ENCODE measurements around the gene TACR1. TPM values are rescaled to one million over a fixed set of nuclear protein-coding genes. Genes with fewer than 3 reads are reported as not detected.
A peak's percentile ranks its signal among the peaks of the same experiment; 100 is the strongest.

The TACR1 gene
- total and polyA plus RNA-seq, 2 of the 13 experiments (the other 11 are each of a cell fraction or from before 2014, with no cell fraction given) = not detected

DNA sequence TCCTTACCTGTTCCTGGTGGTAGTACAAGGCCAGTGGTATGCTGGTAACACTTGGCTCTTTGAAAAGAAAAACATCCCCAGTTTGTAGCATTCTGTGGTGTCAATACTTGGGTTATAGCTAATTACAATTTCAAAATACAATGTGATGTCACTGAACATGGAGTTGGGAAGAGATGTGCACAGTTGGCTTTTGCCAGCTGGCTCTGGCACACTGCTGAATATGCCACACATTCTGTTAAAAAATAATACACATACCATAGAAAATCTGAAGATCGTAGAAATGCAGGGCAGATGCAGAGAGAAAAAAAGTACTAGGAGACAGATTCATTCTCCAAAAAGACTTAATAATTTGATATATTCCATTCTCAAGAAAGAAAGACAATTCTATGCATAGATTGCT lies 101.5 kb downstream of the TACR1 start:
- Histone ChIP-seq H3K4me3 (replicated peaks in 1 of 3; ENCODE audit: insufficient read depth in 1 of 3, low read depth in 2 of 3, low read length in 3 of 3) (no peak overlapping the region), H3K36me3 (replicated peaks in 1 of 2; ENCODE audit: control insufficient read depth in 1 of 2, insufficient read depth in 2 of 2, low read length in 2 of 2) (no peaks in the 10 kb centered on the region), H4K20me1 (ENCODE audit: insufficient read depth, low read length) (no peaks in the 10 kb centered on the region), H3K79me2 (ENCODE audit: insufficient read depth, low read length) (no peaks in the 10 kb centered on the region), H2AFZ (ENCODE audit: low read length) (no peak overlapping the region), H3K9me3 (ENCODE audit: low read length) (peaks cover 4% of the 10 kb centered on the region; the same call in 1 of the 2 replicates), H3K4me2 (ENCODE audit: low read depth, low read length) (no peak overlapping the region), H3K27ac (ENCODE audit: extremely low read length, insufficient read depth, low read length) (no peak overlapping the region), H3K27me3 (ENCODE audit: control insufficient read depth in 1 of 2, insufficient read depth in 2 of 2, low read length in 2 of 2) (no peaks in the 10 kb centered on the region), H3K4me1 (ENCODE audit: insufficient read depth, low read length) (peaks cover 10% of the 10 kb centered on the region), H3K9ac (ENCODE audit: insufficient read depth, low read depth, low read length) (no peak overlapping the region)
- DNase-seq (ENCODE audit: low spot score) (no peak), FAIRE-seq (no peak), ATAC-seq (no peak)
- intact Hi-C loops (cut with micrococcal nuclease; ENCODE audit: unreplicated experiment) = no loop called here
- TF ChIP-seq SUZ12 (IDR thresholded peaks at IDR 0.05; ENCODE audit: low read depth, low read length) (no peak), NFIB (CRISPR knock-in tag; IDR thresholded peaks at IDR 0.05; ENCODE audit: borderline replicate concordance) (no peak)
- ChIA-PET CTCF (ENCODE audit: low intra/inter-chr PET ratio, low total read pairs) (interaction anchor here (1.2 to 2.6 kb wide), 2 partner anchors 305 to 306 kb away, joined by 7 to 8 read pairs; no protein-coding TSS in a partner anchor), POLR2A (no interaction called here)
- WGBS (ENCODE audit: low lambda C conversion rate) = 93% methylated on average over 1 of the region's 1 CpG
- BruUV-seq (replicated peaks) = no TSS peak
- in situ Hi-C loops (cut with HindIII; ENCODE audit: extremely low pct_ligation_motif_present, low pct_unique_long_range_greater_than_20kb) = no loop called here

DNA sequence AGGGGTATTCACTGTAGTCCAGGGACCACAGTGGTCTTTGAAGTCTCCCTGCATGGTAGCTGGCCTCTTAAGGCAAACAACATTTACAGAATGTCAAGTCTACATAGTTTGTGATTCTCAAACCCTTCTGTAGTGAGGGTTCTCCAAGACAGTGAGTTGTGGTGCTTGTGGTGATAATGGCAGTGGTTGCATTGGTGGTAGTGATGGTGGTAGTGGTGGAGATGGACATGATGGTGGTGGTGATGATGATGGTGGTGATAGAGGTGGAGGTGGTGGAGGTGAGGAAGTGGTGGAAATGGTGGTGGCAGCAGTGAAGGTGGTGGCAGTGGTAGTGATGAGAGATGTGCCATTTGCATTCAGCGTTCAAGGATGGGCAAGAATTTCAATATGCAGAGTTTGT lies 104.9 kb downstream of the TACR1 start:
- no peaks in the 10 kb centered on the region for H3K79me2 ChIP-seq (ENCODE audit: insufficient read depth, low read length)
- ChIA-PET CTCF (ENCODE audit: low intra/inter-chr PET ratio, low total read pairs) (interaction anchor here (0.7 kb wide), 1 partner anchor 310 kb away, joined by 3 read pairs; no protein-coding TSS in a partner anchor), POLR2A (no interaction called here)
- H3K9ac ChIP-seq (ENCODE audit: insufficient read depth, low read depth, low read length) = no peak overlapping the region
- ATAC-seq = no peak
- no peaks in the 10 kb centered on the region for H4K20me1 ChIP-seq (ENCODE audit: insufficient read depth, low read length)
- H3K4me2 ChIP-seq (ENCODE audit: low read depth, low read length) = no peak overlapping the region
- H3K9me3 ChIP-seq (ENCODE audit: low read length) = no peaks in the 10 kb centered on the region
- no peaks in the 10 kb centered on the region for H3K27me3 ChIP-seq (ENCODE audit: control insufficient read depth in 1 of 2, insufficient read depth in 2 of 2, low read length in 2 of 2)
- DNase-seq (ENCODE audit: low spot score) = no peak
- no peak overlapping the region for H3K27ac ChIP-seq (ENCODE audit: extremely low read length, insufficient read depth, low read length)
- no peak overlapping the region for H3K4me3 ChIP-seq (replicated peaks in 1 of 3; ENCODE audit: insufficient read depth in 1 of 3, low read depth in 2 of 3, low read length in 3 of 3)
- FAIRE-seq = no peak
- peaks cover 20% of the 10 kb centered on the region for H3K4me1 ChIP-seq (ENCODE audit: insufficient read depth, low read length)
- in situ Hi-C loops (cut with HindIII; ENCODE audit: extremely low pct_ligation_motif_present, low pct_unique_long_range_greater_than_20kb) = no loop called here
- 88% methylated on average over 1 of the region's 1 CpG for WGBS (ENCODE audit: low lambda C conversion rate)
- BruUV-seq (replicated peaks) = no TSS peak
- intact Hi-C loops (cut with micrococcal nuclease; ENCODE audit: unreplicated experiment) = no loop called here
- H3K36me3 ChIP-seq (replicated peaks in 1 of 2; ENCODE audit: control insufficient read depth in 1 of 2, insufficient read depth in 2 of 2, low read length in 2 of 2) = no peaks in the 10 kb centered on the region
- 0 out of 2 replicates have a peak, but pooled peaks have one; percentile 56 for TF ChIP-seq SOX6 (IDR thresholded peaks at IDR 0.05)
- TF ChIP-seq SOX6 (CRISPR knock-in tag; IDR thresholded peaks at IDR 0.05) = no peak
- TF ChIP-seq, protein P1, sequence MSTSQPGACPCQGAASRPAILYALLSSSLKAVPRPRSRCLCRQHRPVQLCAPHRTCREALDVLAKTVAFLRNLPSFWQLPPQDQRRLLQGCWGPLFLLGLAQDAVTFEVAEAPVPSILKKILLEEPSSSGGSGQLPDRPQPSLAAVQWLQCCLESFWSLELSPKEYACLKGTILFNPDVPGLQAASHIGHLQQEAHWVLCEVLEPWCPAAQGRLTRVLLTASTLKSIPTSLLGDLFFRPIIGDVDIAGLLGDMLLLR (CRISPR knock-in tag; IDR thresholded peaks at IDR 0.05) = no peak
- H2AFZ ChIP-seq (ENCODE audit: low read length) = no peak overlapping the region
